ENCODE results near the gene PLXNA3. TPM values are rescaled to one million over a fixed set of nuclear protein-coding genes. Genes with fewer than 3 reads are reported as not detected.

Gene PLXNA3
- total and polyA plus RNA-seq, 2 experiments from 2014 or later: 2.7 to 5.4 TPM

- peaks cover 15% of the 10 kb centered on the region for H3K4me1 Mint-ChIP-seq
Measured at GRCh38 chrX:154429711-154430110, 28.4 kb upstream of the PLXNA3 start.

More at GRCh38 chrX:154429711-154430110, 28.4 kb upstream of the PLXNA3 start:
- Histone ChIP-seq H3K79me2 (replicated peaks; ENCODE audit: insufficient read depth) (peaks cover 11% of the 10 kb centered on the region), H3K27ac (ENCODE audit: low read depth) (no peak overlapping the region), H2AFZ (no peak overlapping the region), H3K4me3 (peak overlapping the region; percentile 62), H3F3A (replicated peaks; ENCODE audit: low read depth) (no peaks in the 10 kb centered on the region), H3K36me3 (ENCODE audit: insufficient read depth) (no peaks in the 10 kb centered on the region), H4K20me1 (replicated peaks; ENCODE audit: insufficient read depth) (no peaks in the 10 kb centered on the region), H3K4me1 (ENCODE audit: insufficient read depth) (no peaks in the 10 kb centered on the region; the same call in 1 of the 2 replicates), H3K9me2 (ENCODE audit: insufficient read depth) (no peaks in the 10 kb centered on the region), H3K27me3 (ENCODE audit: insufficient read depth) (no peaks in the 10 kb centered on the region), H3K4me2 (peak overlapping the region; percentile 79)
- H3K27ac Mint-ChIP-seq: no peak overlapping the region
- H3K9me3 Mint-ChIP-seq: no peaks in the 10 kb centered on the region
- peak overlapping the region; percentile 74 for H3K4me3 Mint-ChIP-seq
- H3K36me3 Mint-ChIP-seq (ENCODE audit: low read depth): peaks cover 15% of the 10 kb centered on the region
- no peak for ATAC-seq
- TF ChIP-seq ZNF114 (CRISPR knock-in tag; IDR thresholded peaks at IDR 0.05) (no peak), JUNB (IDR thresholded peaks at IDR 0.05; ENCODE audit: unreplicated experiment) (no peak), CREB1 (CRISPR knock-in tag; IDR thresholded peaks at IDR 0.05; ENCODE audit: low read depth) (no peak), EZH2phosphoT487 (IDR thresholded peaks at IDR 0.05; ENCODE audit: unreplicated experiment) (no peak), REST (IDR thresholded peaks at IDR 0.05; ENCODE audit: unreplicated experiment) (no peak), EZH2 (IDR thresholded peaks at IDR 0.05; ENCODE audit: low read depth, unreplicated experiment) (no peak)
- TF ChIP-seq, protein P1, sequence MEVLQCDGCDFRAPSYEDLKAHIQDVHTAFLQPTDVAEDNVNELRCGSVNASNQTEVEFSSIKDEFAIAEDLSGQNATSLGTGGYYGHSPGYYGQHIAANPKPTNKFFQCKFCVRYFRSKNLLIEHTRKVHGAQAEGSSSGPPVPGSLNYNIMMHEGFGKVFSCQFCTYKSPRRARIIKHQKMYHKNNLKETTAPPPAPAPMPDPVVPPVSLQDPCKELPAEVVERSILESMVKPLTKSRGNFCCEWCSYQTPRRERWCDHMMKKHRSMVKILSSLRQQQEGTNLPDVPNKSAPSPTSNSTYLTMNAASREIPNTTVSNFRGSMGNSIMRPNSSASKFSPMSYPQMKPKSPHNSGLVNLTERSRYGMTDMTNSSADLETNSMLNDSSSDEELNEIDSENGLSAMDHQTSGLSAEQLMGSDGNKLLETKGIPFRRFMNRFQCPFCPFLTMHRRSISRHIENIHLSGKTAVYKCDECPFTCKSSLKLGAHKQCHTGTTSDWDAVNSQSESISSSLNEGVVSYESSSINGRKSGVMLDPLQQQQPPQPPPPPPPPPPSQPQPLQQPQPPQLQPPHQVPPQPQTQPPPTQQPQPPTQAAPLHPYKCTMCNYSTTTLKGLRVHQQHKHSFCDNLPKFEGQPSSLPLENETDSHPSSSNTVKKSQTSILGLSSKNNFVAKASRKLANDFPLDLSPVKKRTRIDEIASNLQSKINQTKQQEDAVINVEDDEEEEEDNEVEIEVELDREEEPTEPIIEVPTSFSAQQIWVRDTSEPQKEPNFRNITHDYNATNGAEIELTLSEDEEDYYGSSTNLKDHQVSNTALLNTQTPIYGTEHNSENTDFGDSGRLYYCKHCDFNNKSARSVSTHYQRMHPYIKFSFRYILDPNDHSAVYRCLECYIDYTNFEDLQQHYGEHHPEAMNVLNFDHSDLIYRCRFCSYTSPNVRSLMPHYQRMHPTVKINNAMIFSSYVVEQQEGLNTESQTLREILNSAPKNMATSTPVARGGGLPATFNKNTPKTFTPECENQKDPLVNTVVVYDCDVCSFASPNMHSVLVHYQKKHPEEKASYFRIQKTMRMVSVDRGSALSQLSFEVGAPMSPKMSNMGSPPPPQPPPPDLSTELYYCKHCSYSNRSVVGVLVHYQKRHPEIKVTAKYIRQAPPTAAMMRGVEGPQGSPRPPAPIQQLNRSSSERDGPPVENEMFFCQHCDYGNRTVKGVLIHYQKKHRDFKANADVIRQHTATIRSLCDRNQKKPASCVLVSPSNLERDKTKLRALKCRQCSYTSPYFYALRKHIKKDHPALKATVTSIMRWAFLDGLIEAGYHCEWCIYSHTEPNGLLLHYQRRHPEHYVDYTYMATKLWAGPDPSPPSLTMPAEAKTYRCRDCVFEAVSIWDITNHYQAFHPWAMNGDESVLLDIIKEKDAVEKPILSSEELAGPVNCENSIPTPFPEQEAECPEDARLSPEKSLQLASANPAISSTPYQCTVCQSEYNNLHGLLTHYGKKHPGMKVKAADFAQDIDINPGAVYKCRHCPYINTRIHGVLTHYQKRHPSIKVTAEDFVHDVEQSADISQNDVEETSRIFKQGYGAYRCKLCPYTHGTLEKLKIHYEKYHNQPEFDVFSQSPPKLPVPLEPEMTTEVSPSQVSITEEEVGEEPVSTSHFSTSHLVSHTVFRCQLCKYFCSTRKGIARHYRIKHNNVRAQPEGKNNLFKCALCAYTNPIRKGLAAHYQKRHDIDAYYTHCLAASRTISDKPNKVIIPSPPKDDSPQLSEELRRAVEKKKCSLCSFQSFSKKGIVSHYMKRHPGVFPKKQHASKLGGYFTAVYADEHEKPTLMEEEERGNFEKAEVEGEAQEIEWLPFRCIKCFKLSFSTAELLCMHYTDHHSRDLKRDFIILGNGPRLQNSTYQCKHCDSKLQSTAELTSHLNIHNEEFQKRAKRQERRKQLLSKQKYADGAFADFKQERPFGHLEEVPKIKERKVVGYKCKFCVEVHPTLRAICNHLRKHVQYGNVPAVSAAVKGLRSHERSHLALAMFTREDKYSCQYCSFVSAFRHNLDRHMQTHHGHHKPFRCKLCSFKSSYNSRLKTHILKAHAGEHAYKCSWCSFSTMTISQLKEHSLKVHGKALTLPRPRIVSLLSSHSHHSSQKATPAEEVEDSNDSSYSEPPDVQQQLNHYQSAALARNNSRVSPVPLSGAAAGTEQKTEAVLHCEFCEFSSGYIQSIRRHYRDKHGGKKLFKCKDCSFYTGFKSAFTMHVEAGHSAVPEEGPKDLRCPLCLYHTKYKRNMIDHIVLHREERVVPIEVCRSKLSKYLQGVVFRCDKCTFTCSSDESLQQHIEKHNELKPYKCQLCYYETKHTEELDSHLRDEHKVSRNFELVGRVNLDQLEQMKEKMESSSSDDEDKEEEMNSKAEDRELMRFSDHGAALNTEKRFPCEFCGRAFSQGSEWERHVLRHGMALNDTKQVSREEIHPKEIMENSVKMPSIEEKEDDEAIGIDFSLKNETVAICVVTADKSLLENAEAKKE (CRISPR knock-in tag; IDR thresholded peaks at IDR 0.05): no peak
- H3K27me3 Mint-ChIP-seq (ENCODE audit: insufficient read depth, low read depth, poor library complexity): peaks cover 4% of the 10 kb centered on the region
- no peak for DNase-seq (ENCODE audit: low spot score)

Data from GM23338 (cell line).